HEK293 (cell line): ENCODE results near the gene UTP25.
A peak's percentile ranks its signal among the peaks of the same experiment; 100 is the strongest.

Experiments used
- ATF2 ChIP-seq: fragments of 450-650 bp; formaldehyde crosslinking; IDR thresholded peaks from 2 replicates; pipeline ENCODE4 v1.5.1; 2016; ENCODE audit warnings: missing biosample characterization, missing genetic modification characterization, low read depth
- KLF10 ChIP-seq: fragments of 450-650 bp; IDR thresholded peaks from 2 replicates; pipeline ENCODE4 v1.5.1; 2018; ENCODE audit warnings: missing biosample characterization, mild to moderate bottlenecking, missing genetic modification characterization
- KLF16 ChIP-seq: fragments of 450-650 bp; formaldehyde crosslinking; IDR thresholded peaks from 2 replicates; pipeline ENCODE4 v1.5.1; 2017; ENCODE audit warnings: missing biosample characterization, missing genetic modification characterization
- PRDM6 ChIP-seq: fragments of 450-650 bp; formaldehyde crosslinking; IDR thresholded peaks from 2 replicates; pipeline ENCODE4 v1.5.1; 2017; ENCODE audit warnings: missing biosample characterization, missing genetic modification characterization
- SP3 ChIP-seq: fragments of 450-650 bp; formaldehyde crosslinking; IDR thresholded peaks from 2 replicates; pipeline ENCODE4 v1.5.1; 2016; ENCODE audit warnings: missing biosample characterization, missing genetic modification characterization
- SP7 ChIP-seq: fragments of 450-650 bp; formaldehyde crosslinking; IDR thresholded peaks from 2 replicates; pipeline ENCODE4 v1.5.1; 2016; ENCODE audit warnings: missing biosample characterization, missing genetic modification characterization
- ZBTB17 ChIP-seq: fragments of 450-650 bp; formaldehyde crosslinking; IDR thresholded peaks from 2 replicates; pipeline ENCODE4 v1.5.1; 2016; ENCODE audit warnings: missing biosample characterization, missing genetic modification characterization
- ZBTB21 ChIP-seq: fragments of 450-650 bp; formaldehyde crosslinking; IDR thresholded peaks from 2 replicates; pipeline ENCODE4 v1.5.1; 2017; ENCODE audit warnings: missing biosample characterization, missing genetic modification characterization
- ZBTB6 ChIP-seq: fragments of 450-650 bp; formaldehyde crosslinking; IDR thresholded peaks from 2 replicates; pipeline ENCODE4 v1.5.1; 2017; ENCODE audit warnings: missing biosample characterization, missing genetic modification characterization
- ZBTB8A ChIP-seq: fragments of 450-650 bp; formaldehyde crosslinking; IDR thresholded peaks from 2 replicates; pipeline ENCODE4 v1.5.1; 2016; ENCODE audit warnings: missing biosample characterization, missing genetic modification characterization
- ZIC2 ChIP-seq: fragments of 450-650 bp; formaldehyde crosslinking; IDR thresholded peaks from 2 replicates; pipeline ENCODE4 v1.5.1; 2016; ENCODE audit warnings: missing biosample characterization, missing genetic modification characterization
- ZNF112 ChIP-seq: fragments of 450-650 bp; formaldehyde crosslinking; IDR thresholded peaks from 2 replicates; pipeline ENCODE4 v1.5.0; 2017; ENCODE audit warnings: missing biosample characterization, missing genetic modification characterization
- ZNF16 ChIP-seq: fragments of 450-650 bp; formaldehyde crosslinking; IDR thresholded peaks from 2 replicates; pipeline ENCODE4 v1.5.1; 2016; ENCODE audit warnings: low read depth, missing biosample characterization, missing genetic modification characterization
- ZNF184 ChIP-seq: fragments of 450-650 bp; IDR thresholded peaks from 2 replicates; pipeline ENCODE4 v1.5.1; 2018; ENCODE audit warnings: missing biosample characterization, mild to moderate bottlenecking, missing genetic modification characterization
- ZNF26 ChIP-seq: fragments of 450-650 bp; formaldehyde crosslinking; IDR thresholded peaks from 2 replicates; pipeline ENCODE4 v1.5.1; 2016; ENCODE audit warnings: missing biosample characterization, missing genetic modification characterization
- ZNF311 ChIP-seq: fragments of 450-650 bp; formaldehyde crosslinking; IDR thresholded peaks from 2 replicates; pipeline ENCODE4 v1.5.1; 2017; ENCODE audit warnings: missing biosample characterization, missing genetic modification characterization, borderline replicate concordance
- ZNF335 ChIP-seq: fragments of 450-650 bp; formaldehyde crosslinking; conservative IDR thresholded peaks from 2 replicates; pipeline ENCODE4 v1.5.1; 2016; ENCODE audit warnings: missing biosample characterization, missing genetic modification characterization
- ZNF433 ChIP-seq: fragments of 450-650 bp; formaldehyde crosslinking; IDR thresholded peaks from 2 replicates; pipeline ENCODE4 v1.5.1; 2016; ENCODE audit warnings: missing biosample characterization, missing genetic modification characterization, low read depth
- ZNF501 ChIP-seq: fragments of 450-650 bp; formaldehyde crosslinking; IDR thresholded peaks from 2 replicates; pipeline ENCODE4 v1.5.1; 2016; ENCODE audit warnings: missing biosample characterization, missing genetic modification characterization
- ZNF558 ChIP-seq: fragments of 450-650 bp; formaldehyde crosslinking; IDR thresholded peaks from 2 replicates; pipeline ENCODE4 v1.5.1; 2016; ENCODE audit warnings: missing biosample characterization, missing genetic modification characterization
- ZNF660 ChIP-seq: fragments of 450-650 bp; IDR thresholded peaks from 2 replicates; pipeline ENCODE4 v1.5.1; 2018; ENCODE audit warnings: missing biosample characterization, mild to moderate bottlenecking, missing genetic modification characterization
- ZNF768 ChIP-seq: fragments of 450-650 bp; formaldehyde crosslinking; IDR thresholded peaks from 2 replicates; pipeline ENCODE4 v1.5.1; 2018; ENCODE audit warnings: missing biosample characterization, mild to moderate bottlenecking, missing genetic modification characterization
- ZSCAN16 ChIP-seq: fragments of 450-650 bp; formaldehyde crosslinking; IDR thresholded peaks from 2 replicates; pipeline ENCODE4 v1.5.1; 2016; ENCODE audit warnings: missing biosample characterization, missing genetic modification characterization
- ZXDB ChIP-seq: fragments of 450-650 bp; formaldehyde crosslinking; IDR thresholded peaks from 2 replicates; pipeline ENCODE4 v1.5.1; 2016; ENCODE audit warnings: missing biosample characterization, missing genetic modification characterization
- TF ChIP-seq, protein P1 (sequence below): fragments of 450-650 bp; formaldehyde crosslinking; IDR thresholded peaks from 2 replicates; pipeline ENCODE4 v1.5.1; 2016; ENCODE audit warnings: missing biosample characterization, missing genetic modification characterization
- TF ChIP-seq, protein P2 (sequence below): fragments of 450-650 bp; formaldehyde crosslinking; IDR thresholded peaks from 2 replicates; pipeline ENCODE4 v1.5.1; 2016; ENCODE audit warnings: missing biosample characterization, missing genetic modification characterization
- TF ChIP-seq, protein P3 (sequence below): fragments of 450-650 bp; formaldehyde crosslinking; IDR thresholded peaks from 2 replicates; pipeline ENCODE4 v1.5.1; 2016; ENCODE audit warnings: missing biosample characterization, missing genetic modification characterization

Gene UTP25

DNA sequence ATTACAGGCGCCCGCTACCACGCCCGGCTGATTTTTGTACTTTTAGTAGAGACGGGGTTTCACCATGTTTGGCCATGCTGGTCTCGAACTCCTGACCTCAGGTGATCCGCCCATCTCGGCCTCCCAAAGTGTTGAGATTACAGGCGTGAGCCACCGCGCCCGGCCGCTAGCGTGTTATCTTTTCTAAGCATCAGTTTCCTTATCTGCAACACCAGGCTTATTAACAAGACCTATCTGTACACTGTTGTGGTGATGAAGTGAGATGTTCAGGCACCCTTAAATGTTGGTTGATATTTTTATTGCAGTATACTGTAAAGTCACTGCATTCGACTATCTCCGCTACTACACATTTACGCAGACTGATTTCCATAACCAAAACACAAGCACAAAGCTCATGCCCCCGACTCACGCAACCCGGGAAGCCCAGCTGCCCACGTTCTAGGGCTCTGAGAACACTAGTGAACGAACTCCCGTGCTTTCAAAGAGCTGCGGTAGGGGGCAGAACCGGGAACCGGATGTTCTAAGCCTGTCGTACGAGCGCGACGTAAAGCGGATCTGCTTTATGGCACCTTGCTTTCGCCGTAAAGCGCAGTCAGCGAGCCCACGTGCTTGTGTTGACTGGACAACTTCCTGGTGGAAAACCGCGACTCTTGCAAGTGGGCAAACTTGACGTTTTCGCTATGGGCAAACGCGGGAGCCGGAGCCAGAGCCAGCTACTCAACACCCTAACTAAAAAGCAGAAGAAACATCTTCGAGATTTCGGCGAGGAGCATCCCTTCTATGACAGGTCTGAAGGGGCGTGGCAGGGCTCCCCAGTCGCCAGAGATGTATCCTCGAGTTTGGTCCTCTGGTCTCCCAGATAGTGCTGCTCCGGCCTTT lies at the start of gene UTP25 (continued):
- TF ChIP-seq, protein P1, sequence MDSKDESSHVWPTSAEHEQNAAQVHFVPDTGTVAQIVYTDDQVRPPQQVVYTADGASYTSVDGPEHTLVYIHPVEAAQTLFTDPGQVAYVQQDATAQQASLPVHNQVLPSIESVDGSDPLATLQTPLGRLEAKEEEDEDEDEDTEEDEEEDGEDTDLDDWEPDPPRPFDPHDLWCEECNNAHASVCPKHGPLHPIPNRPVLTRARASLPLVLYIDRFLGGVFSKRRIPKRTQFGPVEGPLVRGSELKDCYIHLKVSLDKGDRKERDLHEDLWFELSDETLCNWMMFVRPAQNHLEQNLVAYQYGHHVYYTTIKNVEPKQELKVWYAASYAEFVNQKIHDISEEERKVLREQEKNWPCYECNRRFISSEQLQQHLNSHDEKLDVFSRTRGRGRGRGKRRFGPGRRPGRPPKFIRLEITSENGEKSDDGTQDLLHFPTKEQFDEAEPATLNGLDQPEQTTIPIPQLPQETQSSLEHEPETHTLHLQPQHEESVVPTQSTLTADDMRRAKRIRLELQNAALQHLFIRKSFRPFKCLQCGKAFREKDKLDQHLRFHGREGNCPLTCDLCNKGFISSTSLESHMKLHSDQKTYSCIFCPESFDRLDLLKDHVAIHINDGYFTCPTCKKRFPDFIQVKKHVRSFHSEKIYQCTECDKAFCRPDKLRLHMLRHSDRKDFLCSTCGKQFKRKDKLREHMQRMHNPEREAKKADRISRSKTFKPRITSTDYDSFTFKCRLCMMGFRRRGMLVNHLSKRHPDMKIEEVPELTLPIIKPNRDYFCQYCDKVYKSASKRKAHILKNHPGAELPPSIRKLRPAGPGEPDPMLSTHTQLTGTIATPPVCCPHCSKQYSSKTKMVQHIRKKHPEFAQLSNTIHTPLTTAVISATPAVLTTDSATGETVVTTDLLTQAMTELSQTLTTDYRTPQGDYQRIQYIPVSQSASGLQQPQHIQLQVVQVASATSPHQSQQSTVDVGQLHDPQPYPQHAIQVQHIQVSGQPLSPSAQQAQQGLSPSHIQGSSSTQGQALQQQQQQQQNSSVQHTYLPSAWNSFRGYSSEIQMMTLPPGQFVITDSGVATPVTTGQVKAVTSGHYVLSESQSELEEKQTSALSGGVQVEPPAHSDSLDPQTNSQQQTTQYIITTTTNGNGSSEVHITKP (tag by site-specific recombination) = 0 out of 2 replicates have a peak, but pooled peaks have one; percentile 27
- TF ChIP-seq ZNF768 (tag by site-specific recombination) = no peak
- TF ChIP-seq ZSCAN16 = peak; percentile 75; the same call in 1 of the 2 replicates
- TF ChIP-seq SP3 (tag by site-specific recombination) = peak; percentile 53
- TF ChIP-seq ZNF26 = no peak
- TF ChIP-seq KLF10 = peak; percentile 44; the same call in 1 of the 2 replicates
- peak; percentile 85 for TF ChIP-seq ZXDB
- no peak for TF ChIP-seq PRDM6 (tag by site-specific recombination)
- peak; percentile 37; the same call in 1 of the 2 replicates for TF ChIP-seq ZBTB8A
- TF ChIP-seq ZNF501 (tag by site-specific recombination) = peak; percentile 74; the same call in 1 of the 2 replicates
- peak; percentile 25; the same call in 1 of the 2 replicates for TF ChIP-seq ZBTB21
- peak; percentile 67; the same call in 1 of the 2 replicates for TF ChIP-seq SP7
- TF ChIP-seq, protein P2, sequence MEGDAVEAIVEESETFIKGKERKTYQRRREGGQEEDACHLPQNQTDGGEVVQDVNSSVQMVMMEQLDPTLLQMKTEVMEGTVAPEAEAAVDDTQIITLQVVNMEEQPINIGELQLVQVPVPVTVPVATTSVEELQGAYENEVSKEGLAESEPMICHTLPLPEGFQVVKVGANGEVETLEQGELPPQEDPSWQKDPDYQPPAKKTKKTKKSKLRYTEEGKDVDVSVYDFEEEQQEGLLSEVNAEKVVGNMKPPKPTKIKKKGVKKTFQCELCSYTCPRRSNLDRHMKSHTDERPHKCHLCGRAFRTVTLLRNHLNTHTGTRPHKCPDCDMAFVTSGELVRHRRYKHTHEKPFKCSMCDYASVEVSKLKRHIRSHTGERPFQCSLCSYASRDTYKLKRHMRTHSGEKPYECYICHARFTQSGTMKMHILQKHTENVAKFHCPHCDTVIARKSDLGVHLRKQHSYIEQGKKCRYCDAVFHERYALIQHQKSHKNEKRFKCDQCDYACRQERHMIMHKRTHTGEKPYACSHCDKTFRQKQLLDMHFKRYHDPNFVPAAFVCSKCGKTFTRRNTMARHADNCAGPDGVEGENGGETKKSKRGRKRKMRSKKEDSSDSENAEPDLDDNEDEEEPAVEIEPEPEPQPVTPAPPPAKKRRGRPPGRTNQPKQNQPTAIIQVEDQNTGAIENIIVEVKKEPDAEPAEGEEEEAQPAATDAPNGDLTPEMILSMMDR (tag by site-specific recombination) = peak; percentile 81
- peak; percentile 8; the same call in 1 of the 2 replicates for TF ChIP-seq ZNF558 (tag by site-specific recombination)
- no peak for TF ChIP-seq ZNF433
- no peak for TF ChIP-seq ZNF16 (tag by site-specific recombination)
- no peak for TF ChIP-seq ZIC2 (tag by site-specific recombination)
- TF ChIP-seq ZNF184 (tag by site-specific recombination) = no peak
- TF ChIP-seq, protein P3, sequence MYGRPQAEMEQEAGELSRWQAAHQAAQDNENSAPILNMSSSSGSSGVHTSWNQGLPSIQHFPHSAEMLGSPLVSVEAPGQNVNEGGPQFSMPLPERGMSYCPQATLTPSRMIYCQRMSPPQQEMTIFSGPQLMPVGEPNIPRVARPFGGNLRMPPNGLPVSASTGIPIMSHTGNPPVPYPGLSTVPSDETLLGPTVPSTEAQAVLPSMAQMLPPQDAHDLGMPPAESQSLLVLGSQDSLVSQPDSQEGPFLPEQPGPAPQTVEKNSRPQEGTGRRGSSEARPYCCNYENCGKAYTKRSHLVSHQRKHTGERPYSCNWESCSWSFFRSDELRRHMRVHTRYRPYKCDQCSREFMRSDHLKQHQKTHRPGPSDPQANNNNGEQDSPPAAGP (tag by site-specific recombination) = peak; percentile 54; the same call in 1 of the 2 replicates
- peak; percentile 87; the same call in 1 of the 2 replicates for TF ChIP-seq ZNF660 (tag by site-specific recombination)
- TF ChIP-seq ATF2 (tag by site-specific recombination) = no peak
- TF ChIP-seq ZNF335 = peak; percentile 92
- peak; percentile 60; the same call in 1 of the 2 replicates for TF ChIP-seq KLF16 (tag by site-specific recombination)
- peak; percentile 15; the same call in 1 of the 2 replicates for TF ChIP-seq ZBTB6 (tag by site-specific recombination)
- TF ChIP-seq ZNF112 = no peak
- TF ChIP-seq ZNF311 (tag by site-specific recombination) = no peak
- peak; percentile 83 for TF ChIP-seq ZBTB17 (tag by site-specific recombination)
